HEK293 (cell line): ENCODE results near the gene DDX27.

Experiments used
- HIC1 ChIP-seq: fragments of 450-650 bp; formaldehyde crosslinking; IDR thresholded peaks from 2 replicates; pipeline ENCODE4 v1.5.1; 2016; ENCODE audit warnings: missing biosample characterization, missing genetic modification characterization
- KLF10 ChIP-seq: fragments of 450-650 bp; IDR thresholded peaks from 2 replicates; pipeline ENCODE4 v1.5.1; 2018; ENCODE audit warnings: missing biosample characterization, mild to moderate bottlenecking, missing genetic modification characterization
- KLF9 ChIP-seq: fragments of 450-650 bp; formaldehyde crosslinking; IDR thresholded peaks from 2 replicates; pipeline ENCODE4 v1.5.1; 2016; ENCODE audit warnings: missing biosample characterization, missing genetic modification characterization, low read depth
- MZF1 ChIP-seq: fragments of 450-650 bp; formaldehyde crosslinking; IDR thresholded peaks from 2 replicates; pipeline ENCODE4 v1.5.1; 2017; ENCODE audit warnings: missing biosample characterization, missing genetic modification characterization, borderline replicate concordance
- SCRT2 ChIP-seq: fragments of 450-650 bp; formaldehyde crosslinking; IDR thresholded peaks from 2 replicates; pipeline ENCODE4 v1.5.1; 2016; ENCODE audit warnings: missing biosample characterization, missing genetic modification characterization
- SETDB1 ChIP-seq: IDR thresholded peaks from one replicate; pipeline ENCODE4 v1.6.1; 2017; ENCODE audit warnings: mild to moderate bottlenecking, low read length, moderate library complexity, mixed read lengths; ENCODE audit not compliant: insufficient read length
- TCF7L2 ChIP-seq: IDR thresholded peaks from 2 replicates; pipeline ENCODE4 v1.6.1; 2011; ENCODE audit warnings: low read depth, mild to moderate bottlenecking, inconsistent platforms, low read length, moderate library complexity, borderline replicate concordance
- ZBTB11 ChIP-seq: fragments of 450-650 bp; formaldehyde crosslinking; conservative IDR thresholded peaks from 2 replicates; pipeline ENCODE4 v1.5.1; 2016; ENCODE audit warnings: low read depth, missing biosample characterization, missing genetic modification characterization
- ZBTB20 ChIP-seq: fragments of 450-650 bp; formaldehyde crosslinking; IDR thresholded peaks from 2 replicates; pipeline ENCODE4 v1.5.1; 2016; ENCODE audit warnings: missing biosample characterization, missing genetic modification characterization
- ZBTB26 ChIP-seq: fragments of 450-650 bp; formaldehyde crosslinking; optimal IDR thresholded peaks from 2 replicates; pipeline ENCODE3; 2016; ENCODE audit warnings: missing biosample characterization, mild to moderate bottlenecking, missing genetic modification characterization
- ZBTB49 ChIP-seq: fragments of 450-650 bp; formaldehyde crosslinking; IDR thresholded peaks from 2 replicates; pipeline ENCODE4 v1.5.1; 2016; ENCODE audit warnings: missing biosample characterization, missing genetic modification characterization, low read depth
- ZBTB8A ChIP-seq: fragments of 450-650 bp; formaldehyde crosslinking; IDR thresholded peaks from 2 replicates; pipeline ENCODE4 v1.5.1; 2016; ENCODE audit warnings: missing biosample characterization, missing genetic modification characterization
- ZFHX2 ChIP-seq: fragments of 450-650 bp; formaldehyde crosslinking; conservative IDR thresholded peaks from 2 replicates; pipeline ENCODE4 v1.5.1; 2016; ENCODE audit warnings: missing biosample characterization, missing genetic modification characterization
- ZIC2 ChIP-seq: fragments of 450-650 bp; formaldehyde crosslinking; IDR thresholded peaks from 2 replicates; pipeline ENCODE4 v1.5.1; 2016; ENCODE audit warnings: missing biosample characterization, missing genetic modification characterization
- ZNF174 ChIP-seq: fragments of 450-650 bp; formaldehyde crosslinking; IDR thresholded peaks from 2 replicates; pipeline ENCODE4 v1.5.0; 2017; ENCODE audit warnings: missing biosample characterization, mild to moderate bottlenecking, missing genetic modification characterization
- ZNF211 ChIP-seq: fragments of 450-650 bp; formaldehyde crosslinking; IDR thresholded peaks from 2 replicates; pipeline ENCODE4 v1.5.1; 2016; ENCODE audit warnings: low read depth, missing biosample characterization, missing genetic modification characterization
- ZNF239 ChIP-seq: fragments of 450-650 bp; formaldehyde crosslinking; IDR thresholded peaks from 2 replicates; pipeline ENCODE4 v1.5.1; 2016; ENCODE audit warnings: missing biosample characterization, missing genetic modification characterization
- ZNF266 ChIP-seq: fragments of 450-650 bp; formaldehyde crosslinking; IDR thresholded peaks from 2 replicates; pipeline ENCODE4 v1.5.1; 2016; ENCODE audit warnings: missing biosample characterization, missing genetic modification characterization, low read depth
- ZNF292 ChIP-seq: fragments of 450-650 bp; formaldehyde crosslinking; IDR thresholded peaks from 2 replicates; pipeline ENCODE4 v1.5.1; 2016; ENCODE audit warnings: low read depth, missing biosample characterization, missing genetic modification characterization, borderline replicate concordance
- ZNF302 ChIP-seq: fragments of 450-650 bp; formaldehyde crosslinking; IDR thresholded peaks from 2 replicates; pipeline ENCODE4 v1.5.1; 2016; ENCODE audit warnings: missing biosample characterization, missing genetic modification characterization, low read depth
- ZNF391 ChIP-seq: fragments of 450-650 bp; formaldehyde crosslinking; IDR thresholded peaks from 2 replicates; pipeline ENCODE4 v1.5.1; 2016; ENCODE audit warnings: low read depth, missing biosample characterization, missing genetic modification characterization, borderline replicate concordance
- ZNF398 ChIP-seq: fragments of 450-650 bp; formaldehyde crosslinking; IDR thresholded peaks from 2 replicates; pipeline ENCODE4 v1.5.1; 2017; ENCODE audit warnings: missing biosample characterization, missing genetic modification characterization
- ZNF501 ChIP-seq: fragments of 450-650 bp; formaldehyde crosslinking; IDR thresholded peaks from 2 replicates; pipeline ENCODE4 v1.5.1; 2016; ENCODE audit warnings: missing biosample characterization, missing genetic modification characterization
- ZNF555 ChIP-seq: fragments of 450-650 bp; formaldehyde crosslinking; conservative IDR thresholded peaks from 2 replicates; pipeline ENCODE4 v1.5.1; 2017; ENCODE audit warnings: missing biosample characterization, mild to moderate bottlenecking, missing genetic modification characterization, inconsistent platforms
- ZNF626 ChIP-seq: fragments of 450-650 bp; sonication (Bioruptor Pico); formaldehyde crosslinking; IDR thresholded peaks from 2 replicates; pipeline ENCODE4 v1.5.1; 2018; ENCODE audit warnings: missing biosample characterization, missing genetic modification characterization, inconsistent platforms
- ZNF692 ChIP-seq: fragments of 450-650 bp; formaldehyde crosslinking; IDR thresholded peaks from 2 replicates; pipeline ENCODE4 v1.5.1; 2016; ENCODE audit warnings: missing biosample characterization, missing genetic modification characterization

The DDX27 gene

GRCh38 chr20:49276961-49277785, 58.0 kb downstream of the DDX27 start (continued):
- TF ChIP-seq HIC1 (tag by site-specific recombination) (peak; percentile 93), ZNF292 (tag by site-specific recombination) (no peak), ZBTB11 (tag by site-specific recombination) (no peak), ZFHX2 (tag by site-specific recombination) (peak; percentile 89), ZNF174 (tag by site-specific recombination) (no peak), TCF7L2 (no peak), ZNF391 (tag by site-specific recombination) (peak; percentile 33; the same call in 1 of the 2 replicates), ZNF398 (tag by site-specific recombination) (peak; percentile 98), MZF1 (tag by site-specific recombination) (no peak; the same call in 1 of the 2 replicates), SETDB1 (no peak), ZNF239 (0 out of 2 replicates have a peak, but pooled peaks have one; percentile 23), ZNF501 (0 out of 2 replicates have a peak, but pooled peaks have one; percentile 34), ZNF302 (tag by site-specific recombination) (no peak), ZNF626 (tag by site-specific recombination) (no peak), ZBTB26 (tag by site-specific recombination) (no peak), ZNF211 (no peak), ZNF266 (tag by site-specific recombination) (no peak), ZBTB49 (tag by site-specific recombination) (no peak), SCRT2 (tag by site-specific recombination) (no peak), KLF9 (no peak), ZNF555 (tag by site-specific recombination) (no peak), ZIC2 (tag by site-specific recombination) (peak; percentile 41), ZBTB8A (peak; percentile 30), ZNF692 (tag by site-specific recombination) (no peak), KLF10 (no peak), ZBTB20 (peak; percentile 79; the same call in 1 of the 2 replicates)
